SH-SY5Y (cell line): Measurements from ENCODE around the gene ZYX.

Experiments used
- GATA2 ChIP-seq: IDR thresholded peaks from 2 replicates; pipeline ENCODE4 v1.6.1; 2011; ENCODE audit warnings: mild to moderate bottlenecking, low read depth, low read length
- GATA3 ChIP-seq: IDR thresholded peaks from 2 replicates; pipeline ENCODE4 v1.6.1; 2011; ENCODE audit warnings: low read depth, mild to moderate bottlenecking, low read length, moderate library complexity

Gene ZYX

GRCh38 chr7:143358626-143359025, 22.5 kb upstream of the ZYX start:
- TF ChIP-seq GATA3 (no peak), GATA2 (no peak)

DNA sequence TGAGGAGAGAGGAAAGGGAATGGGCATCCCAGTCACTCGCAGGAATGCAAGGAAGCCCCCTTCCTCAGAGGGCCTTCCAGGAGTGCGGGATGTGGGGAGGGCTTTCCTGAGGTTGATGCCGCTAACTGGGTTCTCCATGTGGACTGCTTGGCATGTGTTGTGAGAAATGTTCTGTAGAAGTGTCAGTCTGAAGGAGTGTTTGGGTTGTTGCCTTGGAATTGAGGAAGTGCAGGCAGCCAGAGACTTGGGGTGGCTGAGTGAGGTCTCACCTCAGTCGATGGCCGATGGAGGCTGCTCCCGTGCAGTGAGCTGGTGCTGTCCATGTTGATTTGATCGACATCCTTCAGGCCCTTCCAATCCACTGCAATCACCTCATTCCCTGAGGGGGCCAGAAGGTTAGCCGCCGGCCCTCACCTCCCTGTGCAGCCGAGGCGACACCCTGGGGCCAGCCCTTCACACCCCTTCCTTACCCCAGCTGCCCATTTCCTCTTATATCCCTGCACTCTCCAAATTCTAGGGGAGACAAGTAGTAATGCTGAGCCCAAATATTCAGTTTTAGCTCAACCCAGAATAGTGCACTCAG, 21.3 kb upstream of the ZYX start:
- TF ChIP-seq GATA2, result no peak
- TF ChIP-seq GATA3, result no peak

DNA sequence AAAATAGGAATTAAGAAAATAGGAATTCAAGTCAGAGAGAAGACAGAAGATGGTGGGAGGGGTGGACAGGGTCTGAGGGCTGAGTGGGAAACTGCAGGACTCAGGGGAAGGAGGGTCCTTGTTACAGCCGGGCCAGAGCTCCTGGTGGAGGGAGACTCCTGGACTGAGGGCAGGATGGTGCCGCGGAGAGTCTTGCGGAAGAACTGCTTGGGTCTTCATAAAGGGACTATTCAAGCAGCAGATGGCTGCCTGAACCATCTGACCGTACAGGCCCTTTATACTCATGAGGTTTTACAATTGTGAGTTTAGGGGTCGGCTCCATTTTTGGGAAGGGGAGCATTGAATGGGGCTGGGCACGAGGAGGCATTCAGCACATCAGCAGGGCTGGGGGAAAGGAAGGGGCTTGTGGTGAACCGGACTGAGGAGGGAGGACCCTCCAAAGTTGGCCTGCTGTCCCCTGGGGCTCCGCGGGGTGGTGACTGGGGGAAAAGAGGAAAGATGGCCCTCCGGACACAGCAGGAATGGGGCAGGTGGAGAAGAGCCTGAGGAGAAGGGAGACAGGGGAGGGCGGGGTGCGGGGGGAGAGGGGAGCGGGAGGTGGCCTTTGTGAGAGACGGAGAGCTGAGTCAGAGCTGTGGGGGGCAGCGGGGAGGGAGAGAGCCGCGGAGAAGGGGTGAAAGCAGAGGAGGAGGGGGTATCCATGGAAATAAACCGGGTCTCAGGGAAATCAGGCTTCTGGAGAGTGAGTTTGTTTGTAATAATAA, 20.2 kb upstream of the ZYX start:
- TF ChIP-seq GATA3 (no peak), GATA2 (no peak)

- TF ChIP-seq GATA2 (no peak), GATA3 (no peak)
Measured at GRCh38 chr7:143361552-143362130, 19.5 kb upstream of the ZYX start.

GRCh38 chr7:143362131-143363015, 18.8 kb upstream of the ZYX start, which contains the start of gene FAM131B:
Gene FAM131B (minus strand): TSS chr7:143362713. CDS start chr7:143362603, 110 bp downstream.
- TF ChIP-seq GATA3 (no peak), GATA2 (no peak)

DNA sequence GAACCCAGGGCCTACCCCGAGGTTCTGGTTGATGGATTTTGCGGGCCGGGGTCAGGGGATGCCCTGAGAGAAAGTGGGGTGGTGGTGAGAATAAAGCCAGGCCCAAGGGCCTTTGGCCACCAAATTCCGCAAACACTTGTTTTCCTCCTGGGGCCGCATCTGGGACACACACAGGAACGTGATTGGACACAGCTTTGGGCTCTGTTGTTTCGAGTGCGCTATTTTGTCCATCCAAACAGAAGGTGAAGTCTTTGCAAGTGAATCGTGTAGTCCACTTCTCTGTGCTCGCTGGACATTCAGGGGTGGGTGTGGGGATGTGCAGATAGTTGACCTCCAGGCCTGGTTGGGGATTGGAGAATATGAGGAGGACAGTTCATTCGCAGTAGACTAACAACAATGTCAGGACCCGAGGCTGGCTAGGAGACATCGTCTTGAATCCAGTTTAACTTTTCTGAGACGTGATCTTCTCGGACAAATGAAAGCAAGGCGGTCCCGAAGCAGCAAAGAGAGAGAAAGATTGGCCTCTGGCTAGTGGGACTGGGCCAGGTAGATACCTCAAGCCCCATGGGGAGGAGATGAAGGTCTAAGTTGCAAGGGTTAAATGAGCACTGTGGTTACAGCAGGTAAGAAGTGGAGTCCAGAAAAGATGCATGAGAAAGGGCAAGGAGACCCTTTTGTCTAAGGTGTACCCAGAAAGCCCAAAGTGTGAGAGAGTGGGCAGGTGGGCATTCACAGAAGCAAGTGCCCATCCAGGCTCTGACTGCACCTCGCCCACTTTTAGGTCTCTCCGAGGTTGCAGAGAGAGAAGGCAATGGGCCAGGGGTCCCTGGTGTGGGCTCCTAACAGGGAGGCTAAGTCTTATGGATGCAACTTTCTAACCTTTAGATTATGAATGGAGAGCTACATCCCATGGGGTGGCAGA, 17.9 kb upstream of the ZYX start:
- TF ChIP-seq GATA2 (no peak), GATA3 (no peak)

DNA sequence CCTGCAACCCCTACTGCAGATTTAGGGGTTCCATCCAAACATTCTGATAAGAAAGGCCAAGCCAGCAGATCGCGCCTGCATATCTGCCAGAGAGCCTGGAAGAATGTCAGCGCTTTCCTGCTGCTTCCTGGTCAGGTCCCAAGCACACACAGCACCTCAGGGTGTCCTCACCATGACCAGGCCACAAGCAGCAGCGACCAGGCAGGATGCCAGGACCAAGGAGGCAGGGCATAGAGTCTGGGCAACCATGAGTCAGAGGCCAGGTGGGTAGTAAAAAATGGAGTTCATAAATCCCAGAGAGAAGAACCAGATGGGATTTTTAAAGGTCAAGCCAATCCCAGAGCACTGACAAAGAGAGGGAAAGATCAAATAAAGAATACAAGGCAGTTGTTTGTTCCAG, 13.2 kb upstream of the ZYX start:
- TF ChIP-seq GATA2, result no peak
- TF ChIP-seq GATA3, result no peak

GRCh38 chr7:143368387-143368786, 12.8 kb upstream of the ZYX start:
- TF ChIP-seq GATA2, result no peak
- no peak for TF ChIP-seq GATA3

DNA sequence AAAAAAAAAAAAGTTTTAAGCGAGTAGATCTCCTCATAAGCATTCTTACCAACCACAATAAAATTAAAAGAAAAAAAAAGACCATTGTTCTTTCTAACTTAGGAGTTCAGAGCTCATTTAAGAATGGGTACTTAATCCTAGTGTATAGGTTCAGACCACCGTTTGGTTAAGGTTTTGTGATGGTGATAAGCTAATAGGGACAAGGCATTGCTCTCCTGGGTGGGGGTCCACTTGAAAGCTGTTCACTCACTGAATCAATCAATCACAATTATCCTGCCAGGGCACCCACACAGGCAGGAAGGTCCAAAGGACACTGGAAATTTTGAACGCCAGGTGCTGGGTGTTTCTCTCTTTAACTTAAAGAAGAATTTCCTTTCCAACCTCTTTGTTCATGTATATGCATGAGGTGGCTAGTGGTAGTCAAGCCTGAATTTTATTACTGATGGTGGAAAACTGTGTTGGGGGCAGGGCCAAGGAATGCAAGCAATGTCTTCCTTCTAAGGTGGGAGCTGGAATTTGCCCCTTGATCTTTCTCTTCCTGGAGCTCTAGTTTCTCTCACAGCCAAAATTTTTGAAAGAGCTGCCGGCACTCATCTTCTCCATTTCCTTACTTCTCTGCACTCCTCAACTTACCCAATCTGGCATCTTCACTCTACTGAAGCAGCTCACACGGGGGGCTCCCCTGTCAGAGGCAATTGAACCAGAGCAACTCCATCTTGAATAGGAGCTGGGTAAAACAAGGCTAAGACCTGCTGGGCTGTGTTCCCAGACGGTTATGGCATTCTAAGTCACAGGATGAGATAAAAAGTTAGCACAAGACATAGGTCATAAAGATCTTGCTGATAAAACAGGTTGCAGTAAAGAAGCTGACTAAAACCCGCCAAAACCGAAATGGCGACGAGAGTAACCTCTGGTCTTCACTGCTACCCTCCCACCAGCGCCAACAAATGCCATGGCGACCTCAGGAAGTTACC, 11.2 kb upstream of the ZYX start:
- TF ChIP-seq GATA2 (no peak), GATA3 (no peak)

GRCh38 chr7:143372070-143372469, 9.1 kb upstream of the ZYX start:
- TF ChIP-seq GATA2 (no peak), GATA3 (no peak)

DNA sequence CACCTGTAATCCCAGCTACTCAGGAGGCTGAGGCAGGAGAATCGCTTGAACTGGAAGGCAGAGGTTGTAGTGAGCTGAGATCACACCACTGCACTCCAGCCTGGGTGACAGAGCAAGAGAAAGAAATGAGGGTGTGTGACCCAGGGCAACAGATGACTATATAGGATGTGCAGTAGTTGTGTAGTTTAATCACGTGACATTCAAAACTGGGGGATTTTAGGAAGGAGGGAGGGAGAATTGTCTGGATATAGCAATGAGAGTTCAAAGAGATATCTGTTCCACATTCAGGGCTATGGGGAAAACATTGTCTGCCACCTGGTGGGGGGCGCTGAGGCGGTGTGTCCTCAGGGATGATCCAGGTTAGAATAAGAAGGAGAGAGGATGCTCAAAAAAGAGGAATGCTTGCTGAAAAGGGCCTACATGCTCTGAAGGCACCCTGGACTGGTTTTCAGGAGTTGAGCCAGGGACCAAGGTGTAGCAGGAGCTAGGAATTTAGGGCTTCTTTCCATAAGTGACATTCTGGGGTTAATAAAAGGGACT, 7.8 kb upstream of the ZYX start:
- TF ChIP-seq GATA3, result no peak
- TF ChIP-seq GATA2, result no peak

GRCh38 chr7:143374561-143374960, 6.6 kb upstream of the ZYX start:
- TF ChIP-seq GATA2 (no peak), GATA3 (no peak)
